GM10248 (cell line): ENCODE data around the gene PPP2R2C.

ENCODE experiments used
- CTCF ChIA-PET: fragments of 300-600 bp; sonication (Branson Sonifier 250); formaldehyde crosslinking; extraction: SDS; loops from one replicate; lab custom pipeline; 2021; ENCODE audit warnings: antibody characterized with exemption; lab: Yijun Ruan, JAX
- POLR2A ChIA-PET: fragments of 350-650 bp; sonication (Branson Sonifier 250); formaldehyde crosslinking; extraction: SDS; loops from one replicate; lab custom pipeline; 2020; ENCODE audit warnings: antibody characterized with exemption; lab: Yijun Ruan, JAX
- DNase-seq: peaks from one replicate; pipeline ENCODE4 v3.0.0; 2012; ENCODE audit errors: extremely low spot score
- CTCF ChIP-seq: IDR thresholded peaks from 2 replicates; pipeline ENCODE4 v1.5.1; 2012; ENCODE audit warnings: mild to moderate bottlenecking, low read depth; ENCODE audit errors: extremely low read depth, missing control alignments, control extremely low read depth

The PPP2R2C gene

GRCh38 chr4:6472387-6473263, at the start of gene PPP2R2C:
TSS of gene PPP2R2C (minus strand) at chr4:6472614. CDS start at chr4:6472229, 385 bp downstream.
- TF ChIP-seq CTCF, result no peak
- ChIA-PET CTCF (no interaction called here), POLR2A (no interaction called here)
- DNase-seq, result no peak

GRCh38 chr4:6520978-6521377, 48.6 kb upstream of the PPP2R2C start:
- no peak for DNase-seq
- no peak for TF ChIP-seq CTCF
- CTCF ChIA-PET, result interaction anchor here (1.2 to 1.3 kb wide), 2 partner anchors 21 to 270 kb away, joined by 3 to 4 read pairs; no protein-coding TSS in a partner anchor
- POLR2A ChIA-PET, result no interaction called here

GRCh38 chr4:6520051-6520636, 47.7 kb upstream of the PPP2R2C start:
- no peak for DNase-seq
- POLR2A ChIA-PET, result no interaction called here
- CTCF ChIA-PET, result interaction anchor here (1.2 kb wide), 1 partner anchor 22 kb away, joined by 4 read pairs; no protein-coding TSS in a partner anchor
- no peak for TF ChIP-seq CTCF

GRCh38 chr4:6517171-6517570, 44.8 kb upstream of the PPP2R2C start:
- CTCF ChIA-PET, result no interaction called here
- no peak for DNase-seq
- no peak for TF ChIP-seq CTCF
- POLR2A ChIA-PET, result no interaction called here

GRCh38 chr4:6516762-6517161, 44.3 kb upstream of the PPP2R2C start:
- CTCF ChIA-PET, result no interaction called here
- DNase-seq, result no peak
- TF ChIP-seq CTCF, result no peak
- POLR2A ChIA-PET, result no interaction called here

- POLR2A ChIA-PET, result no interaction called here
- CTCF ChIA-PET, result no interaction called here
- no peak for TF ChIP-seq CTCF
- DNase-seq, result no peak
Measured at GRCh38 chr4:6516281-6516680, 43.9 kb upstream of the PPP2R2C start.
